ENCODE results near the gene SNRNP35. TPM values are rescaled to one million over a fixed set of nuclear protein-coding genes. Genes with fewer than 3 reads are reported as not detected.

The SNRNP35 gene
- total and polyA plus RNA-seq, 9 of the 15 experiments (the other 6 are each of a cell fraction or from before 2014, with no cell fraction given), result 17.7 to 41.0 (median 25.5) TPM

DNA sequence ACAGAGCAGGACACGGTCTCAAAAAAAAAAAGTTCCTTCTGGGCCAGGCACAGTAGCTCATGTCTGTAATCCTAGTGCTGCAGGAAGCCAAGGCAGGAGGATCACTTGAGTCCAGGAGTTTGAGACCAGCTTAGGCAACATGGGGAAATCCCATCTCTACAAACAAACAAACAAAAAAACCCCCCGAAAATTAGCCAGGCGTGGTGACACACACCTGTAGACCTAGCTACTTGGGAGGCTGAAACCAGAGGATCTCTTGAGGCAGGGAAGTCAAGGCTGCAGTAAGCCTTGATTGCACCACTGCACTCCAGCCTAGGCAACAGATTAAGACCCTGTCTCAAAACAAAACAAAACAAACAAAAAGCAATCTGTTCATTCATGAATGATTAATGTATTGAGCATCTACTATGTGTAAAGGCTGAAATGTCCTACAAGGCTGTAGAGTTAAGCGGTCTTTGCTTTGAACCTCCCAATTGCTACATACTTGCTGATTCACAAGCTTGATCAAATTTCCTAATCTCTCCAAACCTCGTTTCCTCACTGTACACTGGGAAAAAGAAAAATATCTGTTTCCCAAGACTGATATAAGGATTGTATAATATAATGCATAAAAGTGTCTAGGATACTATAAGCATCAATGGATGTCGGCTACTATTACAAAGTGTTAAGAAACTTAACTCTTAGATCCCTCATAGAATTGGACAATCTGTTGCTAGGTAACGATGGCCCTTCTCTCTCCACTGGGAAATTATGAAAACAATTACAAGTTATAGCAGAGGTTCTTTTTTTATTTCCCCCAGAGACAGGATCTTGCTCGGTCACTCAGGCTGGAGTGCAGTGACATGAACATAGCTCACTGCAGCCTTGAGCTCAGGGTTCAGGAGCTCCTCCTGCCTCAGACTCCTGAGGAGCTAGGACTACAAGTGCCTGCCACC, 13.6 kb upstream of the SNRNP35 start:
- no peak overlapping the region for H3K4me2 ChIP-seq (ENCODE audit: insufficient read depth, low read length)
- no TSS peak for BruUV-seq (replicated peaks)
- 43% methylated on average over 8 of the region's 8 CpGs for WGBS (ENCODE audit: insufficient coverage, low coverage, missing lambda C conversion rate)
- H3K9ac ChIP-seq (ENCODE audit: insufficient read depth in 1 of 2, low read depth in 2 of 2, low read length in 2 of 2), result no peak overlapping the region
- intact Hi-C loops (cut with micrococcal nuclease), result no loop called here
- H3K9me3 ChIP-seq (replicated peaks; ENCODE audit: control insufficient read depth, insufficient read depth, low read depth, low read length), result no peaks in the 10 kb centered on the region
- H3K79me2 ChIP-seq (ENCODE audit: control insufficient read depth, insufficient read depth, low read length), result no peaks in the 10 kb centered on the region
- no peak for DNase-seq (ENCODE audit: extremely low read depth in 1 of 4, low spot score in 3 of 4)
- FAIRE-seq, result no peak
- H3K27me3 ChIP-seq (ENCODE audit: control insufficient read depth in 2 of 2, insufficient read depth in 2 of 2, low read length in 2 of 2), result no peaks in the 10 kb centered on the region
- no peak overlapping the region for H2AFZ ChIP-seq (ENCODE audit: low read depth, low read length)
- H4K20me1 ChIP-seq (replicated peaks; ENCODE audit: control insufficient read depth, insufficient read depth, low read length), result no peaks in the 10 kb centered on the region
- TF ChIP-seq ZNF431 (CRISPR knock-in tag; IDR thresholded peaks at IDR 0.05) (no peak), RFX1 (IDR thresholded peaks at IDR 0.05) (peak; percentile 71), EWSR1 (IDR thresholded peaks at IDR 0.05; ENCODE audit: borderline replicate concordance, low read depth, partially characterized antibody) (no peak), BCOR (IDR thresholded peaks at IDR 0.05) (0 out of 2 replicates have a peak, but pooled peaks have one; percentile 21)
- H3K36me3 ChIP-seq (ENCODE audit: control insufficient read depth, insufficient read depth, low read length), result no peaks in the 10 kb centered on the region
- H3K4me3 ChIP-seq, result no peak overlapping the region
- H3K9me1 ChIP-seq (ENCODE audit: control insufficient read depth, insufficient read depth, low read length), result no peaks in the 10 kb centered on the region
- H3K27ac ChIP-seq (ENCODE audit: extremely low read depth, low read depth, low read length), result no peak overlapping the region
- ChIA-PET POLR2A (interaction anchor here (0.6 to 2.0 kb wide), 4 partner anchors 8 to 321 kb away, joined by 4 to 8 read pairs (median 5); partner anchors contain the start of genes RILPL2 and SNRNP35), CTCF (ENCODE audit: low intra/inter-chr PET ratio) (interaction anchor here (1.1 kb wide), 1 partner anchor 8 kb away, joined by 3 read pairs; the partner anchor contains the start of gene RILPL2)
- ATAC-seq, result no peak
- H3K4me1 ChIP-seq (replicated peaks in 1 of 2; ENCODE audit: control insufficient read depth in 2 of 2, insufficient read depth in 2 of 2, low read length in 2 of 2), result peaks cover 3 to 4% of the 10 kb centered on the region in 2 experiments; a peak in 3 of 5 replicates
- in situ Hi-C loops (cut with MboI), result no loop called here

Data from K562 (cell line).